Left colon (tissue), 2 donors: ENCODE data around the gene CCDC106. TPM values are rescaled to one million over a fixed set of nuclear protein-coding genes. Genes with fewer than 3 reads are reported as not detected.

Experiments
- ATAC-seq: fragments of 200-7000 bp; cut with Tn5 transposase; one replicate; pipeline ENCODE4 v1.9.1; 2020; ENCODE audit warnings: mild to moderate bottlenecking, moderate library complexity
- DNase-seq, 2 donors: peaks; one replicate each; pipeline ENCODE4 v3.0.0-alpha.2; 2020
- intact Hi-C, 2 donors: fragments of 100-400 bp; cut with DNase I in 1 of 2; cut with micrococcal nuclease in 1 of 2; formaldehyde crosslinking; loops; one replicate each; pipeline versions ENCODE4 v1.11.2 to v1.14.0; 2022; cut with DNase I, micrococcal nuclease
- long read RNA-seq: library from polyadenylated mRNA; unstranded; transcript quantifications from one replicate; pipeline ENCODE4 v2.0.0, GENCODE V29; 2021
- total RNA-seq, 2 donors: library from RNA; stranded (reverse); fragmentation: NEBNext Ultra II Directional; extraction: Animal tissue kit (Norgen Biotek cat#: 25700); gene quantifications; one replicate each; pipeline ENCODE4 v1.2.1, GENCODE V29; 2021
- donor health status: DM: no; HTN: no; CAD: no.
- donor health status: DM: yes; HTN: yes; CAD: no.

The CCDC106 gene
- total RNA-seq = 1 to 10 TPM; 6.2 to 6.7 TPM
- long read RNA-seq, partial matches to known transcripts = 2 of 4 reads
- long read RNA-seq, other reads (novel, unspliced or antisense) = 0 of 4 reads

DNA sequence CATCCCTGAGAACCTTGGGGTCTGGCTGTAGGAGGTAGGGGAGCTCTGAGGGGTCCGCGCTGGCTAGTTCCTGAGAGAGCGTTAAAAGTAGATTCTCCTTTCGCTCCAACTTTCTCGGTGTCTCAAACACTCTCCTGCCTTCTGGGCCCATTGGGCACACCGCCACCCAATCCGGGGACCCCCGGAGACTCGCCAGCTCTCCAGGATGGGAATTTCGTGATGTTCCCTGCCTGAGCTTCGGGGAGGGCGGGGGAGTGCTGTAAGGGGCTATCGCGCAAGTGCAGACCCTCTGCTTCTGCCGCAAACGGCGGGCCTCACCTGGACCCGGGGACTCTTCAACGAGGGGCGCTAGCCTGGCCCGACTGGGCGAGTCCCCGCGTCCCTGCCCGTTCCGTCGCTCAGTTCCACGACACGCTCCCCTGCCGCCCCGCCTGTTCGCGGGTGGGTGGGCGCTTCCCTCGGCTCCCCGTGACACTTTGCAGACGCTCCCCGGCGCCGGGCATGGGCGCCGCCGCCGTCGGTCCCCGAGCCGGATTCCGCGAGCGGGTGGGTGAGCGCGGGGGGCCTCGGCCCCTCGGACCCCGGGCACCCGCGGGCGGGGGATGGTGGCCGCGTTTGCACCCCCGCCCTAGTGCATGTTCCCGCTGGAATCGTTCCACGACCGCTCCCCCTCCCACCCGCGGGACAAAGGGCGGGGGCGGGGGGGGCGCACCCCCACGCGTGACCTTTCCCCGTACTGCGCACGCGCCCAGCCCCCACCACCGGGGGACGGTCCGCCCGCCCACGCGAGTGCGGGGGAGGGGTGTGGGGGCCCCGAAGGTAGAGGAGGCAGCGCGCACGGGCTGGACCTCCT, at the start of gene CCDC106:
TSS of gene CCDC106 (plus strand) at position 481 of the 853 bp plus-strand sequence. CDS start 835 bp downstream, outside the sequence.
- intact Hi-C loops = no loop called here
- ATAC-seq (peak; percentile 52), DNase-seq (peak; percentile 69 to 77)

DNA sequence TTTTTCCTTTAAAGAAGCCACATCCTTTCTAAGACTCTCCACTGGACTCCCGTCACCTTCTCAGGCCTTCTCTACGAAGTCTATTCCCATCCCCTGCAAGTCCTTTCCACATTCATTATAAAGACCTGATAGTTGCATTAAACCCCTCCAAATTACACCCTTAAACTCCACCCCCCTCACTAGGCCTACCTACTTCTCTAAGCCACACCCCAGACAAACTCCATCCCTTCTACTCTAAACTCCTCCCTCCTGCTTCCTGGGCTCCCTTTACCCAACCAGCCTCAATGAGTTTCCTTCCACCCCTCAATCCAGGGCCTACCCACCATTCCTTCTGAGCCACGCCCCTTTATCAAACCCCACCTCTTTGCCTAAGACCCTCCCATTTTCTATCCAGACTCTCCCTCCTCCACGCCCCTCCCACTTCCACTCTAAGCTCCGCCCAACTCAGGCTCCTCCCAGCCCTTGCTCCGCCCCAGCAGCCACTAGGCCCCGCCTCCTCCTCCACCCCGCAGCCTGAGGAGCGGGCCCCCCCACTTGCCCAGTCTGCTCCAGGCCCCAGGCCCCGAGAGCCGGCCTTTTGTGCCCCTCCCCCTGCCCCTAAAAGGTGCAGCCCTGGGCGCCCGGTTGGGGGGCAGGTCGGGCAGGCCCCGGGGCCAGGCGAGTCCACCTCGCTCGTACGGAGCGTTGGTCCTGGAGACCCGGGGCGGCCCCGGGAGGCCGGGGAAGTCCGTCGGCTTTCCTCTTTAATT, 49.1 kb upstream of the CCDC106 start:
- peak; percentile 92 to 95 for DNase-seq
- intact Hi-C loops = no loop called here
- ATAC-seq = peak; percentile 82

GRCh38 chr19:55599468-55599841, 48.6 kb upstream of the CCDC106 start, which contains the start of gene FIZ1:
FIZ1 (minus strand) TSS chr19:55599517; CDS start chr19:55597865, 1,652 bp downstream.
- ATAC-seq (peak; percentile 85), DNase-seq (peak; percentile 97 to 98)
- intact Hi-C loops = no loop called here

- ATAC-seq (peak; percentile 60), DNase-seq (peak; percentile 83 to 87)
- intact Hi-C loops = loop anchor here in 1 of 2 donors (10.0 kb wide), 1 partner anchor 85 kb away; no protein-coding TSS in a partner anchor
Observed at GRCh38 chr19:55599842-55600661, 48.0 kb upstream of the CCDC106 start, which contains the start of gene ZNF524. ZNF524 (plus strand) TSS chr19:55600288; CDS start chr19:55602113, 1,825 bp downstream.

DNA sequence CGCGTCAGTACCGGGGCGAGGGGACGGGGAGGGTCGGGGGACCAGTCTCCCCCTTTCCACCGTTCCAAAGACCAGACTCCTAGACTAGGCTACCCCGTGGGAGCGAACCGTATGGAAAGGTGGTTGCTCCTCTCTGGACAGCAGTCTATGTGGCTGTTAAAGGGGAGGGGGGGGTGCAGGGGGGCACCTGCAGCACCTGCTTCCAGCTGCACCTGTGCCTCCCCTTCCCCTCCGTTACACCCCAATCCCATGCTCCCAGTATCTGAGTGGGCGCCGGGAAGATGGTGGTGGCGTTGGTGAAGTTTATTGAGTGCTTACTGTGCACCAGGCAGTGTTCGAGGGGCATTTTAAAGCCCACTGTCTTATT, 47.4 kb upstream of the CCDC106 start:
- ATAC-seq (no peak), DNase-seq (no peak)
- intact Hi-C loops = loop anchor here in 1 of 2 donors (10.0 kb wide), 1 partner anchor 86 kb away; no protein-coding TSS in a partner anchor

GRCh38 chr19:55601084-55601483, 46.9 kb upstream of the CCDC106 start:
- DNase-seq (peak in 1 of 2 donors; percentile 33), ATAC-seq (no peak)

DNA sequence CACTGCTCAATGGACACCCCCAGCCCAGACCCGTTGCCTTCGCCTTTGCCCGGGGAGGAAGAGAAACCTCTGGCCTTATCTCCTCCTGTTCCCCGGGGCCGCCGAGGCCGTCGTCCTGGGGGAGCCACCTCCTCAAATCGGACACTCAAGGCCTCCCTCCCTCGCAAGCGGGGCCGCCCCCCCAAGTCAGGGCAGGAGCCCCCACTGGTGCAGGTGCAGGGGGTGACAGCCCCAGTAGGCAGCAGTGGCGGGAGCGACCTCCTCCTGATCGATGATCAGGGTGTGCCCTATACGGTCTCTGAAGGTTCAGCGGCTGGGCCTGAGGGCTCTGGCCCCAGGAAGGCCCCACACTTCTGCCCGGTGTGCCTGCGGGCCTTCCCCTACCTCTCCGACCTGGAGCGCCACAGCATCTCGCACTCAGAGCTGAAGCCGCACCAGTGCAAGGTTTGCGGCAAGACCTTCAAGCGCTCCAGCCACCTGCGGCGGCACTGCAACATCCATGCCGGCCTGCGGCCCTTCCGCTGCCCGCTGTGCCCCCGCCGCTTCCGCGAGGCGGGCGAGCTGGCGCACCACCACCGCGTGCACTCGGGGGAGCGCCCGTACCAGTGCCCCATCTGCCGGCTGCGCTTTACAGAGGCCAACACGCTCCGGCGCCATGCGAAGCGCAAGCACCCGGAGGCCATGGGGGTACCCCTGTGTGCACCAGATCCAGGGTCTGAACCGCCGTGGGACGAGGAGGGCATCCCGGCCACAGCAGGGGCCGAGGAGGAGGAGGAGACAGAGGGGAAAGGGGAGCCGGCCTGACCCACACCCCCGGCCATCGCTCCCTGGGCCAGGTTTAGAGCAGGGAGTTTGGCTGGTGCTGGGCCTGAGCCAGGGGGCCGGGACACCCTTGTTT, 45.7 kb upstream of the CCDC106 start:
- DNase-seq (peak in 1 of 2 donors; percentile 31), ATAC-seq (no peak)
- intact Hi-C loops = loop anchor here in 1 of 2 donors (10.0 kb wide), 1 partner anchor 88 kb away; no protein-coding TSS in a partner anchor

More at GRCh38 chr19:55601084-55601483, 46.9 kb upstream of the CCDC106 start:
- intact Hi-C loops = loop anchor here in 1 of 2 donors (10.0 kb wide), 1 partner anchor 86 kb away; no protein-coding TSS in a partner anchor

GRCh38 chr19:55603115-55603514, 44.9 kb upstream of the CCDC106 start:
- ATAC-seq (no peak), DNase-seq (no peak)
- intact Hi-C loops = loop anchor here in 1 of 2 donors (10.0 kb wide), 1 partner anchor 88 kb away; no protein-coding TSS in a partner anchor

DNA sequence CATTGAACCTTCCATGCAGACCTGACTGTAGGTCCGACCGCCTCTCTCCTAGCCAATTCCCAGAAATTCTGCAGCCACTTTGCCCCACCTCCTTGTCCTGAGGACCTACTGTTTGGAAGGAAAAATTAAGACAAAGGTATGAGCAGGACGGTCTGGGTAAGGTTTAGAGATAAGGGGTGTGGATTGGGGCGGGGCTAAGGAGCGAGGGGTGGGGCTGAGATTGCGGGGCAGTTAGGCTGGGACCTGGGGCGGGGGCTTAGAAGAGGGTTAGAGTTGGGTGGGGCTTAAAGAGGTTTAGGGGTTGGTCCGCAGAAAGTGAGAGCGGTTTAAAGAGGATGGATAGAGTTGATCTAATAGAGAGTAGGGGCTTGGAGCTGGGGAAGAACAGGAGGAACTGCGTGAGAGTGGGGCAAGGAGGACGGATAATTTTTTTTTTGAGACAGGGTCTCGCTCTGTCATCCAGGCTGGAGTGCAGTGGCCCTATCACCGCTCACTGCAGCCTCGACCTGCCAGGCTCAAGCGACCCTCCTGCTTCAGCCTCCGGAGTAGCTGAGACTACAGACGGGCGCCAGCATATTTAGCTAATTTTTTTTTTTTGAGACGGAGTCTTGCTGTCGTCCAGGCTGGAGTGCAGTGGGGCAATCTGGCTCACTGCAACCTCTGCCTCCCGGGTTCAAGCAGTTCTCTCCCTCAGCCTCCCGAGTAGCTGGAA, 44.3 kb upstream of the CCDC106 start:
- intact Hi-C loops = loop anchor here in 1 of 2 donors (10.0 kb wide), 1 partner anchor 89 kb away; no protein-coding TSS in a partner anchor
- DNase-seq (peak; percentile 33 to 41), ATAC-seq (no peak)

DNA sequence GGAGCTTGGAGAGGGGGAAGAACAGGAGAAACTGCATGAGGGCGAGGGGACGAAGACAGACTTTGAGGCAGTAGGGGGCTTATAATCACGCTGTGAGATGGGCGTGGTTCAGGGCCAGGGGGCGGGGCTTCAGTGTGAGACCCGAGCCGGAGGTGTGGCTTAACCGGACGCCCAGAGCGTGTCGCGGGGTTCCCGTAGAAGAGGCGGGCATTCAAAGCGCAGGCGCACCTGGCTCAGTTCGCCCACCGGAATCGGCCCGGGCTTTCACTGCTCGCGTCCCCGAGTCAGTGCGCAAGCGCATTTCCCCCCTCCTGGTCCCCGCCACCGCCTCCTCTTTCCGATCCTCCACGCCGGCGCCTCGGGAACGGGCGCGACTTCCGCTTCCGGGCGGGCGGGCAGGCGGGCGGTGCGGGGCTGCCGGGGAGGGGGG, 42.8 kb upstream of the CCDC106 start:
- intact Hi-C loops = loop anchor here in 1 of 2 donors (10.0 kb wide), 1 partner anchor 90 kb away; no protein-coding TSS in a partner anchor
- peak; percentile 98 for DNase-seq
- peak; percentile 82 for ATAC-seq

- DNase-seq (peak; percentile 78 to 82), ATAC-seq (peak; percentile 62)
- intact Hi-C loops = loop anchor here in 1 of 2 donors (10.0 kb wide), 1 partner anchor 91 kb away; no protein-coding TSS in a partner anchor
Observed at GRCh38 chr19:55605637-55606470, 42.2 kb upstream of the CCDC106 start, which contains the start of gene ZNF865. ZNF865 (plus strand) TSS chr19:55605647; CDS start chr19:55613619, 7,972 bp downstream.

- ATAC-seq (no peak), DNase-seq (no peak)
- intact Hi-C loops = loop anchor here in 1 of 2 donors (10.0 kb wide), 1 partner anchor 92 kb away; no protein-coding TSS in a partner anchor
Observed at GRCh38 chr19:55606471-55606787, 41.6 kb upstream of the CCDC106 start.

DNA sequence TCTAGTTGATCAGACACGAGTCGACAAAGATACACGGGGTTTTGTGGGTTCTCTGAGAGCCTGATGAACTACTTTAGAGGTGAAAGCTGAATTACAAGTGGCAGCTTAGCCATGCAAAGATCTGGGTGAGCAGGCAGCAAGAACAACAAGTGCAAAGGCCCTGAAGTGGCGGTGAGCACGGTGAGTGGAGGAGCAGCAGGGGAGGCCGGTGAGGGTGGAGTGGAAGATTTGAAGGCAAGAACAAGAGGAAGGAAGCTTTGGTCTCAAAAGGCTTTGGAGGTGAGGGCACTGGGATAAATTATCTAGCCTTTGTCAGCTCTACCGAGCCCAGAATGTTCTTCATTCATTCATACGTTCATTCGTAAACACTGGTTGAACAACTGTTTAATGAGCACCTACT, 41.2 kb upstream of the CCDC106 start:
- DNase-seq (no peak), ATAC-seq (no peak)
- intact Hi-C loops = loop anchor here in 1 of 2 donors (10.0 kb wide), 1 partner anchor 92 kb away; no protein-coding TSS in a partner anchor

- intact Hi-C loops = loop anchor here in 1 of 2 donors (10.0 kb wide), 1 partner anchor 95 kb away; no protein-coding TSS in a partner anchor
- no peak for ATAC-seq
- no peak for DNase-seq
Observed at GRCh38 chr19:55609326-55609725, 38.7 kb upstream of the CCDC106 start.

- no peak for DNase-seq
- ATAC-seq = peak; percentile 10
- intact Hi-C loops = no loop called here
Observed at GRCh38 chr19:55611300-55611982, 36.6 kb upstream of the CCDC106 start.
